ENCODE results near the gene TSC22D3.

TSC22D3 gene

DNA sequence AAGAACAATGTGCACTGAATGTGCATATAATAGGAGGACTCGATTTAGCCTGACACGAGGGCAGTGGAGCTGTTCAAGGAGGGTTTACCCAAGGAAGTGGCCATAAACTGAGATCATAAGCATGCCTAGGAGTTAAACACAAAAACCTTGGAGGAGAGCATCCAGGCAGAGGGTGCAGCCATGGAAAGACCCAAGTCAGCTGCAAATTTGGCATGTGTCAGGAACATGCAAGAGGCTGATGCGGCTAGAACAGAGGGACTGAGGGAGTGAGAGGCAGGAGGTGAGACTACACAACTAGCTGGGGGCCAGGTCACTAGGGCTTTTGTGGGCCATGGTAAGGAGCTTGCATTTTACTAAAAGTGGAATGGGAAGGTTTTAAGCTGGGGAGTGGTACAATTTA, 91.7 kb downstream of the TSC22D3 start:
- H3K9ac ChIP-seq (ENCODE audit: low read depth, low read length), result no peak overlapping the region
- H3K36me3 ChIP-seq (ENCODE audit: control insufficient read depth, insufficient read depth, low read length), result no peaks in the 10 kb centered on the region
- H3K9me3 ChIP-seq (ENCODE audit: control insufficient read depth, insufficient read depth, low read length), result no peaks in the 10 kb centered on the region
- no peak overlapping the region for H3K4me3 ChIP-seq (ENCODE audit: low read depth, low read length)
- no peaks in the 10 kb centered on the region for H3K4me1 ChIP-seq (ENCODE audit: control insufficient read depth, insufficient read depth, low read length)
- peaks cover 12% of the 10 kb centered on the region for H3K27me3 ChIP-seq (ENCODE audit: control insufficient read depth, insufficient read depth, low read length)

GRCh38 chrX:107683124-107683895, 92.3 kb downstream of the TSC22D3 start:
- H3K4me1 ChIP-seq (ENCODE audit: control insufficient read depth, insufficient read depth, low read length), result no peaks in the 10 kb centered on the region
- H3K27me3 ChIP-seq (ENCODE audit: control insufficient read depth, insufficient read depth, low read length), result peaks cover 18% of the 10 kb centered on the region
- no peaks in the 10 kb centered on the region for H3K9me3 ChIP-seq (ENCODE audit: control insufficient read depth, insufficient read depth, low read length)
- no peaks in the 10 kb centered on the region for H3K36me3 ChIP-seq (ENCODE audit: control insufficient read depth, insufficient read depth, low read length)
- no peak overlapping the region for H3K9ac ChIP-seq (ENCODE audit: low read depth, low read length)
- H3K4me3 ChIP-seq (ENCODE audit: low read depth, low read length), result no peak overlapping the region

DNA sequence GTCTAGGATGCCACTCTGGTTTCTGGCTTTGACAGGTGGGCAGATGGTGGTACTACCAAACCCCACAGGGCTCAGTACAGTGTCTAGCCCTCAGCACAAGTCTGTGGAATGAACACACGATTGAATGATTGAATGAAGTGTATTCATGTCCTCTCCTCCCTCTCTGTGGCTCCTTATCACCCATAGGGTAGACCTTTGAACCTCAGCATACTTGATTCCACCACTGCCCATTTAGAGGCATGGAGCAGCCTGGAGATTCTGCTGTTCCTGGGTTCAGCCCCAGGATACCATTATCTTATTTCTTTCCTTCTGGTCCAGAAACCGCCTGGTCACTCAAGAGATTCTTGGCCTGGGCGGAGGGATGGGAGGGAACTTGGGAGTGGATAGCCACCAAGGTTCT, 93.3 kb downstream of the TSC22D3 start:
- peaks cover 23% of the 10 kb centered on the region for H3K27me3 ChIP-seq (ENCODE audit: control insufficient read depth, insufficient read depth, low read length)

DNA sequence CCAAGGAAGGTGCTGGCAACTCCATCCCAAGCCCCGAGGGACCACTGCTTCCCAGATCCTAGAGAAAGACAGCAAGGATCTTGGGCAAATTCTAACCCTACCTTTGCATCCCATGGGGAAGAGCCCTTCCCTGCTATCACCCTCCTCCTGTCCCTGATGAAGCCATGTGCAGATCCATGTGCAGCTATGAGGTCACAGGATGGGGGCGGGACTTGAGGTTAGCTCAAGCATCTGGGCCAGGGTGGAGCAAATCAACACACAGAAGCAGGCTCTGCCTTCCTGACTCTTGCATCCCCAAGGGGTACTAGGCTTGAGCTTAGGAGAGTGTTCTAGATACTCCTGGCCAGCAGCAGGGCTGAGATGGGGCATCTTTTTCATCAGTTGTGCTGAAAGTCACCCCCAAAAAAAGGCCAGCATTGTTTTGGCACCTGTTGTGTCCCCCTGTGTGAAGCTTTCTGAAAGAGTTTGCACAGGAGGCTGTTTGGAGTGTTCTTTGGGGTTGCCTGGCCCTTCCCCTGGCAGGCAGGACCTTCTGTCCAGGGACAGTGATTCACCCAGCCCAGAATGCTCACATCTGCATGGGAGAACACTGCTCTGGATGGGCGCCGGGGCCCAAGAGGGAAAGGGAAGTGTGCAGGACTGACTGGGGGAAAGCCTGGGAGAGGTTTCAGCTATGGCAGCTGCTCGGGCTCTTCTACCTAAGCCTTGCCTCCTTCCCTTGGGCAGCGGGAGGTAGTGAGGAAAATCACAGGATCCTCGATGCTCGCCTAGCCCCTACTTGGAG, 96.4 kb downstream of the TSC22D3 start:
- H3K9ac ChIP-seq (ENCODE audit: low read depth, low read length), result no peak overlapping the region
- H3K4me3 ChIP-seq (ENCODE audit: low read depth, low read length), result no peak overlapping the region
- H3K27me3 ChIP-seq (ENCODE audit: control insufficient read depth, insufficient read depth, low read length), result peaks cover 26% of the 10 kb centered on the region
- peaks cover 14% of the 10 kb centered on the region for H3K4me1 ChIP-seq (ENCODE audit: control insufficient read depth, insufficient read depth, low read length)
- no peaks in the 10 kb centered on the region for H3K9me3 ChIP-seq (ENCODE audit: control insufficient read depth, insufficient read depth, low read length)
- no peaks in the 10 kb centered on the region for H3K36me3 ChIP-seq (ENCODE audit: control insufficient read depth, insufficient read depth, low read length)

More for the DNA sequence above, 93.3 kb downstream of the TSC22D3 start:
- Histone ChIP-seq H3K36me3 (ENCODE audit: control insufficient read depth, insufficient read depth, low read length) (no peaks in the 10 kb centered on the region), H3K4me1 (ENCODE audit: control insufficient read depth, insufficient read depth, low read length) (no peaks in the 10 kb centered on the region), H3K4me3 (ENCODE audit: low read depth, low read length) (no peak overlapping the region), H3K9ac (ENCODE audit: low read depth, low read length) (no peak overlapping the region), H3K9me3 (ENCODE audit: control insufficient read depth, insufficient read depth, low read length) (no peaks in the 10 kb centered on the region)

- no peaks in the 10 kb centered on the region for H3K36me3 ChIP-seq (ENCODE audit: control insufficient read depth, insufficient read depth, low read length)
- no peaks in the 10 kb centered on the region for H3K9me3 ChIP-seq (ENCODE audit: control insufficient read depth, insufficient read depth, low read length)
- H3K9ac ChIP-seq (ENCODE audit: low read depth, low read length), result no peak overlapping the region
- peaks cover 26% of the 10 kb centered on the region for H3K27me3 ChIP-seq (ENCODE audit: control insufficient read depth, insufficient read depth, low read length)
- peaks cover 21% of the 10 kb centered on the region for H3K4me1 ChIP-seq (ENCODE audit: control insufficient read depth, insufficient read depth, low read length)
- no peak overlapping the region for H3K4me3 ChIP-seq (ENCODE audit: low read depth, low read length)
These were observed 97.7 kb downstream of the TSC22D3 start for GRCh38 chrX:107677909-107678308.

- H3K4me1 ChIP-seq (ENCODE audit: control insufficient read depth, insufficient read depth, low read length), result peaks cover 21% of the 10 kb centered on the region
- peaks cover 26% of the 10 kb centered on the region for H3K27me3 ChIP-seq (ENCODE audit: control insufficient read depth, insufficient read depth, low read length)
- H3K36me3 ChIP-seq (ENCODE audit: control insufficient read depth, insufficient read depth, low read length), result no peaks in the 10 kb centered on the region
- H3K9ac ChIP-seq (ENCODE audit: low read depth, low read length), result no peak overlapping the region
- no peaks in the 10 kb centered on the region for H3K9me3 ChIP-seq (ENCODE audit: control insufficient read depth, insufficient read depth, low read length)
- no peak overlapping the region for H3K4me3 ChIP-seq (ENCODE audit: low read depth, low read length)
These were observed 98.1 kb downstream of the TSC22D3 start for GRCh38 chrX:107677501-107677901.

- Histone ChIP-seq H3K9me3 (ENCODE audit: control insufficient read depth, insufficient read depth, low read length) (no peaks in the 10 kb centered on the region), H3K4me1 (ENCODE audit: control insufficient read depth, insufficient read depth, low read length) (peaks cover 21% of the 10 kb centered on the region), H3K4me3 (ENCODE audit: low read depth, low read length) (peak overlapping the region; percentile 50), H3K9ac (ENCODE audit: low read depth, low read length) (no peak overlapping the region), H3K36me3 (ENCODE audit: control insufficient read depth, insufficient read depth, low read length) (no peaks in the 10 kb centered on the region), H3K27me3 (ENCODE audit: control insufficient read depth, insufficient read depth, low read length) (peaks cover 26% of the 10 kb centered on the region)
These were observed 98.8 kb downstream of the TSC22D3 start for GRCh38 chrX:107676559-107677378.

GRCh38 chrX:107675823-107676555, 99.6 kb downstream of the TSC22D3 start:
- Histone ChIP-seq H3K4me1 (ENCODE audit: control insufficient read depth, insufficient read depth, low read length) (peaks cover 21% of the 10 kb centered on the region), H3K4me3 (ENCODE audit: low read depth, low read length) (peak overlapping the region; percentile 50), H3K9ac (ENCODE audit: low read depth, low read length) (no peak overlapping the region), H3K9me3 (ENCODE audit: control insufficient read depth, insufficient read depth, low read length) (no peaks in the 10 kb centered on the region), H3K36me3 (ENCODE audit: control insufficient read depth, insufficient read depth, low read length) (no peaks in the 10 kb centered on the region), H3K27me3 (ENCODE audit: control insufficient read depth, insufficient read depth, low read length) (peaks cover 26% of the 10 kb centered on the region)

DNA sequence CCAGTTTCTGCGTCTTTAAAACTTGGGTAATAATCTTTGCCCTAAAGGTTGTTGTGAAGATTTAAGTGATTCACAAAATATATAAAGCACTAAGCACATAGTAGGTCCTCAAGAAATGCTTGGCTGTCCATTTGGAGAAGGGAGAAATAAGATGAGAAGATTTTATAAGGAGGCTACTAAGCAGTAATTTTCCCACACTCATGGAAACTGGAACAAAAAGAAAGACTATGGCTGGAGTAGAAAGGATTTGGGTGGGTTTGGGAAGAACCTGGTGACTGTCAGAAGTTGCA, 100.3 kb downstream of the TSC22D3 start:
- Histone ChIP-seq H3K9ac (ENCODE audit: low read depth, low read length) (no peak overlapping the region), H3K4me1 (ENCODE audit: control insufficient read depth, insufficient read depth, low read length) (peaks cover 21% of the 10 kb centered on the region), H3K27me3 (ENCODE audit: control insufficient read depth, insufficient read depth, low read length) (peaks cover 22% of the 10 kb centered on the region), H3K9me3 (ENCODE audit: control insufficient read depth, insufficient read depth, low read length) (no peaks in the 10 kb centered on the region), H3K4me3 (ENCODE audit: low read depth, low read length) (no peak overlapping the region), H3K36me3 (ENCODE audit: control insufficient read depth, insufficient read depth, low read length) (no peaks in the 10 kb centered on the region)

- Histone ChIP-seq H3K4me1 (ENCODE audit: control insufficient read depth, insufficient read depth, low read length) (peaks cover 21% of the 10 kb centered on the region), H3K9me3 (ENCODE audit: control insufficient read depth, insufficient read depth, low read length) (no peaks in the 10 kb centered on the region), H3K4me3 (ENCODE audit: low read depth, low read length) (no peak overlapping the region), H3K9ac (ENCODE audit: low read depth, low read length) (no peak overlapping the region), H3K27me3 (ENCODE audit: control insufficient read depth, insufficient read depth, low read length) (peaks cover 19% of the 10 kb centered on the region), H3K36me3 (ENCODE audit: control insufficient read depth, insufficient read depth, low read length) (no peaks in the 10 kb centered on the region)
These were observed 100.9 kb downstream of the TSC22D3 start for GRCh38 chrX:107674480-107675364.
